HEK293 (cell line): Measurements from ENCODE around the gene CD74.

Source experiments
- CTCF ChIP-seq: fragments of 450-650 bp; formaldehyde crosslinking; IDR thresholded peaks from 2 replicates; pipeline ENCODE4 v1.5.1; 2016; ENCODE audit warnings: missing biosample characterization, missing genetic modification characterization
- EGR2 ChIP-seq: fragments of 450-650 bp; formaldehyde crosslinking; IDR thresholded peaks from 2 replicates; pipeline ENCODE4 v1.5.1; 2016; ENCODE audit warnings: low read depth, missing biosample characterization, missing genetic modification characterization
- PRDM10 ChIP-seq: fragments of 450-650 bp; formaldehyde crosslinking; IDR thresholded peaks from 2 replicates; pipeline ENCODE4 v1.5.1; 2016; ENCODE audit warnings: missing biosample characterization, missing genetic modification characterization
- RBAK ChIP-seq: fragments of 450-650 bp; formaldehyde crosslinking; IDR thresholded peaks from 2 replicates; pipeline ENCODE4 v1.5.1; 2016; ENCODE audit warnings: missing biosample characterization, missing genetic modification characterization
- TCF7L2 ChIP-seq: IDR thresholded peaks from 2 replicates; pipeline ENCODE4 v1.6.1; 2011; ENCODE audit warnings: low read depth, mild to moderate bottlenecking, inconsistent platforms, low read length, moderate library complexity, borderline replicate concordance
- ZBTB1 ChIP-seq: fragments of 450-650 bp; formaldehyde crosslinking; IDR thresholded peaks from 2 replicates; pipeline ENCODE4 v1.5.1; 2016; ENCODE audit warnings: missing biosample characterization, missing genetic modification characterization
- ZBTB8A ChIP-seq: fragments of 450-650 bp; formaldehyde crosslinking; IDR thresholded peaks from 2 replicates; pipeline ENCODE4 v1.5.1; 2016; ENCODE audit warnings: missing biosample characterization, missing genetic modification characterization
- ZFP69B ChIP-seq: fragments of 450-650 bp; formaldehyde crosslinking; IDR thresholded peaks from 2 replicates; pipeline ENCODE4 v1.5.1; 2016; ENCODE audit warnings: missing biosample characterization, missing genetic modification characterization
- ZNF239 ChIP-seq: fragments of 450-650 bp; formaldehyde crosslinking; IDR thresholded peaks from 2 replicates; pipeline ENCODE4 v1.5.1; 2016; ENCODE audit warnings: missing biosample characterization, missing genetic modification characterization
- ZNF777 ChIP-seq: fragments of 450-650 bp; formaldehyde crosslinking; IDR thresholded peaks from 2 replicates; pipeline ENCODE4 v1.5.1; 2017; ENCODE audit warnings: missing biosample characterization, missing genetic modification characterization, borderline replicate concordance
- ZNF792 ChIP-seq: fragments of 450-650 bp; formaldehyde crosslinking; IDR thresholded peaks from 2 replicates; pipeline ENCODE4 v1.5.1; 2016; ENCODE audit warnings: missing biosample characterization, missing genetic modification characterization
- TF ChIP-seq, protein P1 (sequence below): fragments of 450-650 bp; formaldehyde crosslinking; IDR thresholded peaks from 2 replicates; pipeline ENCODE4 v1.5.1; 2017; ENCODE audit warnings: missing biosample characterization, missing genetic modification characterization
- TF ChIP-seq, protein P2 (sequence below): fragments of 450-650 bp; formaldehyde crosslinking; IDR thresholded peaks from 2 replicates; pipeline ENCODE4 v1.5.1; 2016; ENCODE audit warnings: missing biosample characterization, missing genetic modification characterization

GRCh38 chr5:150441813-150442698 is 29.3 kb upstream of the CD74 start:
- no peak for TF ChIP-seq CTCF (tag by site-specific recombination)
- TF ChIP-seq, protein P1, sequence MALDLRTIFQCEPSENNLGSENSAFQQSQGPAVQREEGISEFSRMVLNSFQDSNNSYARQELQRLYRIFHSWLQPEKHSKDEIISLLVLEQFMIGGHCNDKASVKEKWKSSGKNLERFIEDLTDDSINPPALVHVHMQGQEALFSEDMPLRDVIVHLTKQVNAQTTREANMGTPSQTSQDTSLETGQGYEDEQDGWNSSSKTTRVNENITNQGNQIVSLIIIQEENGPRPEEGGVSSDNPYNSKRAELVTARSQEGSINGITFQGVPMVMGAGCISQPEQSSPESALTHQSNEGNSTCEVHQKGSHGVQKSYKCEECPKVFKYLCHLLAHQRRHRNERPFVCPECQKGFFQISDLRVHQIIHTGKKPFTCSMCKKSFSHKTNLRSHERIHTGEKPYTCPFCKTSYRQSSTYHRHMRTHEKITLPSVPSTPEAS, result no peak
- TF ChIP-seq TCF7L2, result no peak
- no peak for TF ChIP-seq ZNF777 (tag by site-specific recombination)
- no peak for TF ChIP-seq EGR2 (tag by site-specific recombination)
- TF ChIP-seq, protein P2, sequence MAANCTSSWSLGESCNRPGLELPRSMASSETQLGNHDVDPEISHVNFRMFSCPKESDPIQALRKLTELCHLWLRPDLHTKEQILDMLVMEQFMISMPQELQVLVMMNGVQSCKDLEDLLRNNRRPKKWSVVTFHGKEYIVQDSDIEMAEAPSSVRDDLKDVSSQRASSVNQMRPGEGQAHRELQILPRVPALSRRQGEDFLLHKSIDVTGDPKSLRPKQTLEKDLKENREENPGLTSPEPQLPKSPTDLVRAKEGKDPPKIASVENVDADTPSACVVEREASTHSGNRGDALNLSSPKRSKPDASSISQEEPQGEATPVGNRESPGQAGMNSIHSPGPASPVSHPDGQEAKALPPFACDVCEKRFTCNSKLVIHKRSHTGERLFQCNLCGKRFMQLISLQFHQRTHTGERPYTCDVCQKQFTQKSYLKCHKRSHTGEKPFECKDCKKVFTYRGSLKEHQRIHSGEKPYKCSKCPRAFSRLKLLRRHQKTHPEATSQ (tag by site-specific recombination), result no peak
- no peak for TF ChIP-seq ZBTB1 (tag by site-specific recombination)
- TF ChIP-seq PRDM10, result peak; percentile 86
- TF ChIP-seq RBAK (tag by site-specific recombination), result no peak
- no peak for TF ChIP-seq ZNF792 (tag by site-specific recombination)
- TF ChIP-seq ZBTB8A, result no peak
- no peak for TF ChIP-seq ZNF239
- TF ChIP-seq ZFP69B (tag by site-specific recombination), result no peak
